Stimulated activated CD4-positive, alpha-beta T cell treated with anti-CD3 and anti-CD28 coated beads, Interleukin-2, amount 100 ng/mL, for 24 hours (primary cell): Measurements from ENCODE around the gene TNFRSF8.

Experiments
- DNase-seq, 2 donors: peaks; one replicate each; pipeline ENCODE4 v3.0.0-alpha.2; 2020

Gene TNFRSF8

GRCh38 chr1:12123172-12123571 lies 60.1 kb downstream of the TNFRSF8 start:
- DNase-seq: no peak

DNA sequence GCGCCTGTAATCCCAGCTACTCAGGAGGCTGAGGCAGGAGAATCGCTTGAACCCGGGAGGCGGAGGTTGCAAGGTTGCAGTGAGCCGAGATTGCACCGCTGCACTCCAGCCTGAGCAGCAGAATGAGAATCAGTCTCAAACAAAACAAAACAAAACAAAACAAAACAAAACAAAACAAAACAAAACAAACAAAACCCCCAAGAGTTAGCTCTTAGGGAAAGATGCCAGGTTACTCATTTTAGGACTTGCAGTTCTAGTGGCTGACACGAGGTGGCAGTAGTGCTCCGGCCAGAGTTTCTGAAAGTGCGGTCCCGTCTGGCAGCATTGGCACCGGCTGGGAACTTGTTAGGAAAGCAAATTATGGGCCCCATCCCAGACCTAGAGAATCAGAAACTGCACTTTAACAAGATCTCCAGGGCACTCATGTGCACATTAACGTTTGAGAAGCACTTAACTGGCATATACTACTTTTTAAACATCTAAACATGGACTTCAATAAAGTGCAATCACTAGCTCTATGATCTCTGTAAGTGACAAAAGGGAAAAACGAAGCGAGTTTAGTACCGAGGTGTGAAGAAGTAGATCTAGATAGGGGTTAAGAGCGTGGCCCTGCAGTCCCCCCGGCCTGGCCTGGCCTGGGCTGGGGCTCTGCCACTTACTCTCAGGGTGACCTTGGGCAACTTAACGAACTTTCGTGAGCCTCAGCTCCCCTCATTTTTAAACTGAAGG lies 61.8 kb downstream of the TNFRSF8 start:
- DNase-seq: peak; percentile 83 to 85

DNA sequence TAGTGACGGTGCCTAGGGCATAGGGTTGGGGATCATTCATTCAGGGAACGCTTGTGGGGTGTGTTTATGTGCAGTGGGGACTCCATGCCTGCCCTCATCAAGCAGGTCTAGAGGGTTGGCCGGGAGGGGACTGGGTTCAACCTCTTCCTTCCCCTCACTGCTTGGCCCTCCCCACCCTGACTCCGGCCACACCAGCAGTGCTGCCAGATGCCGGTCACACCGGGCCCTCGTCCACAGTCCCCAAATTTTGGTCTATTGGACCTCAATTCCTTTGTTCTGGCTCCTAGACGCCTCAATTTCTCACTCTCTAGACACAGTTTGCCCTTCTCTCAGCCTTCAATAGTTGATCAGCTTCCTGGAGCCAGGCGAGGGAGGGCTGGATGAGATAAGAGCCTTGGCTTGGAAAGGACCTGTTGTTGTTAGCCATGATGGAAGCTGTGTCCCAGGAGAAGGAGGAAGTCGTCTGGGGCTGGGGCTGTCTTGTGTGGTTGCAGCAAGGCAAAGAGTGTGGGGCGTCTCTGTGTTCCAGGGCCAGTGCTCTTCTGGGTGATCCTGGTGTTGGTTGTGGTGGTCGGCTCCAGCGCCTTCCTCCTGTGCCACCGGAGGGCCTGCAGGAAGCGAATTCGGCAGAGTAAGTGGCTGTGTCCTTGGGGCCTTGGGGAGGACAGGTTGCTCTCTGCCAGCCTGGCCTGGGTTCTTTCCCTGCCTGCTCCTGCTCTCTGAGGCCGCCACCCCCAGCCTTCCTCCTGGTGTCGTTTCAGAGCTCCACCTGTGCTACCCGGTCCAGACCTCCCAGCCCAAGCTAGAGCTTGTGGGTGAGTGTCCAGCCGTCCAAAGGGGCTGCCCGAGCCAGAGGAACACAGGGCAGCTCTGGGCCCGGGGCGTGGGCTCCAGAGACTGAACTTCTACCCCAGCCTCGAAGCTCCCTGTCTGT lies 62.6 kb downstream of the TNFRSF8 start:
- DNase-seq: no peak

GRCh38 chr1:12126781-12127180 lies 63.7 kb downstream of the TNFRSF8 start:
- no peak for DNase-seq

GRCh38 chr1:12127206-12127810 lies 64.2 kb downstream of the TNFRSF8 start:
- DNase-seq: peak in 1 of 2 donors; percentile 49

- DNase-seq: no peak
These were observed 65.0 kb downstream of the TNFRSF8 start for GRCh38 chr1:12128120-12128519.

DNA sequence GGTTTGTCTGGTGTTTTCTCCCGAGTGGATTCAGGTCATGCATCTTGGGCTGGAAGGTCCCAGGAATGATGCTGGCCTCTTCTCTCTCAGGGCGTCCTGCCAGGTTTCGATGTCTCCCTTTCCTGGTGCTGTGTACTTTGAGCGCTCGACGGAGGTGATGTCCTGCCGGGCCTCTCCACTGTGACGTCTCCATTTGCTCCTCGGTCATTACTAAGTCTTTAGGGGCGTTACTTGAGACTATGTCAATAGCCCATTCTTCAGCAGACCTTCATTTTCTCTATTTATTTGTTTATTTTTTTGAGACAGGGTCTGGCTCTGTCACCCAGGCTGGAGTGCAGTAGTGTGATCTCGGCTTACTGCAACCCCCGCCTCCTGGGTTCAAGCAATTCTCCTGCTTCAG lies 66.5 kb downstream of the TNFRSF8 start:
- DNase-seq: no peak

GRCh38 chr1:12130466-12131130 lies 67.5 kb downstream of the TNFRSF8 start:
- DNase-seq: no peak

DNA sequence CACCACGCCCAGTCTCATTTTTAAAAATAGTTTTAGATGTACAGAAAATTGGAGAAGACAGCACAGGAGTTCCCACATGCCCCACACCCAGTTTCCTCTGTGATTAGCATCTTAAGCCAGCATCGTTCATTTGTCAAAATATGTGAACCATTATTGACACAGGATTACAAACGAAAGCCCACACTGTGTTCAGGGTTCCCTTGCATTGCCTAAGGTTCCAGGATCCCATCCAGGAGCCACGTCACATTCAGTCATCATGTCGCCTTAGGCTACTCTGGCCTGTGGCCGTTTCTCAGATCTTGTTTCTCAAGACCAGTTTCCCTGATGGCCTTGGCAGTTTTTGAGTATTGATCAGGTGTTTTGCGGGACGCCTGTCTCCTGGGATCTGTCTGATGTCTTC lies 69.0 kb downstream of the TNFRSF8 start:
- DNase-seq: no peak

DNA sequence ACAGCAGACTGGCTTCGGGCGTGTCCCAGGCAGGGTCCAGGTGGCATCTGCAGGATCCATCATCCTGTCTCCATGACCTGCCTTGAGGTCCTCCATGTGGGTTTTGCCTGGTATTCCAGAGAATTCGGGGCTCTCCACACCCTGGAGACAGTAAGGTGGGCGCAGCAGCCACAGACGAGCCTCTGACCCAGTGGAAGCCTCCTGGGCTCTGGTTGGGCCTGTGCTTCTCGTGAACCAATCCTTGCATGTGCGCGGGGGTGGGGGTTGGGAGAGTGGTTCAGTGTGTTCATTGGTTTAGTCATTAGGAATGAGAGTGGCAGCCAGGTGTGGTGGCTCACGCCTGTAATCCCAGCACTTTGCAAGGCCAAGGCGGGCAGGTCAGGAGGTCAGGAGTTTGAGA lies 71.6 kb downstream of the TNFRSF8 start:
- DNase-seq: no peak

DNA sequence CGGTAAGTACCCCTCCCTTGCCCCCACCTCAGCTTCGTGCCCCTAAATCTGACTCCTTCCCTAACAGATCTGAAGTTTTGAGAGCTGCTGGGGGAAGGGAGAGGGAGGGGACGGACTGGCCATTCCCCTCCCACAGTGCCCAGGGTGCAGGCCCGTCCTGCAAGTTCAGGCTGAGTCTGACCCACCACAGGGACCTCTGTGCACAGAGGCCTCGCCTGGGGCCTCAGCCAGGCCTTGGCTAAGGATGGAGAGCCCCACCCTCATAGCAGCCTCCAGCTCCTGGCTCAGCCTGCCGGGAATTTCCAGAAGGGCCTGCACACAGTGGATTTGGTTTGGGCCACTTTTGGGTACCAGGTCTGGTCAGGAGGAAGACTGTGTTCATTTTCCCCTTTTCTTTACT lies 72.5 kb downstream of the TNFRSF8 start:
- no peak for DNase-seq

GRCh38 chr1:12136916-12137610 lies 74.0 kb downstream of the TNFRSF8 start:
- DNase-seq: no peak

DNA sequence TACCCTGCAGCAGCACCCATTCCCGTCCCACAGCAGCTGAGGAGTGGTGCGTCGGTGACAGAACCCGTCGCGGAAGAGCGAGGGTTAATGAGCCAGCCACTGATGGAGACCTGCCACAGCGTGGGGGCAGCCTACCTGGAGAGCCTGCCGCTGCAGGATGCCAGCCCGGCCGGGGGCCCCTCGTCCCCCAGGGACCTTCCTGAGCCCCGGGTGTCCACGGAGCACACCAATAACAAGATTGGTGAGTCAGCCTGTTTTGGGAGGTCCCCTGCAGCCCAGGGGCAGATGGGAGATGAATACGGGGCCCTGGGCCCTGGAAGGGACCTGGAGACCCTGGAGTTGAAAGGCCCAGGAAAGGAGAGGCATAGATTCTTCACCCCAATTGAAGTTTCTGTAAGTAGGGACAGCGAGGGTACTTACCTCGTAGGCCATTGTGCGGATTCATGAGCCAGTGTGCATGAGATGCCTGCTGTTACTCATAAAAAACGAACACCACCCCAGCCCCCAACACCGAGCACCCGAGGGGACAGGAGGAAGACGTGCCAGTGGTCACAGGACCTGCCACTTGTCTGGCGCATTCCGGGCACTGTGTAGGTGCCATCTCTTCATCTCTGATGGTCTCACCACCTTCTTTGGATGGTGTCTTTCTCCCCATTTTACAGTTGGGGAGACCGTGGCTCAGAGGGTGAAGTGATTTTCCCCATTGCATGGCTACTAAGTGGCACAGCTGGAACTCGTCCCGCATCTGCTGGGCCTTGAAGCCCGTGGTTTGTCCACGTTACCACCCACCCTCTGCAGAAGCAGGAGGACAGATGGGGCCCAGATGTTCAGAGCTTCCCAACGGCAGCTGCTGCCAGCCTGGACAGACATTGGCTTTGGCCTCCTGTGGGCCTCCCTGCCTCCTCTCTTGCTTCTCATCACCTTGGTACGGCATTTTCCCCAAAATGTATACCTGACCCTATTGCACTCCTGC lies 75.4 kb downstream of the TNFRSF8 start:
- no peak for DNase-seq

- no peak for DNase-seq
These were observed 76.9 kb downstream of the TNFRSF8 start for GRCh38 chr1:12140016-12140415.

DNA sequence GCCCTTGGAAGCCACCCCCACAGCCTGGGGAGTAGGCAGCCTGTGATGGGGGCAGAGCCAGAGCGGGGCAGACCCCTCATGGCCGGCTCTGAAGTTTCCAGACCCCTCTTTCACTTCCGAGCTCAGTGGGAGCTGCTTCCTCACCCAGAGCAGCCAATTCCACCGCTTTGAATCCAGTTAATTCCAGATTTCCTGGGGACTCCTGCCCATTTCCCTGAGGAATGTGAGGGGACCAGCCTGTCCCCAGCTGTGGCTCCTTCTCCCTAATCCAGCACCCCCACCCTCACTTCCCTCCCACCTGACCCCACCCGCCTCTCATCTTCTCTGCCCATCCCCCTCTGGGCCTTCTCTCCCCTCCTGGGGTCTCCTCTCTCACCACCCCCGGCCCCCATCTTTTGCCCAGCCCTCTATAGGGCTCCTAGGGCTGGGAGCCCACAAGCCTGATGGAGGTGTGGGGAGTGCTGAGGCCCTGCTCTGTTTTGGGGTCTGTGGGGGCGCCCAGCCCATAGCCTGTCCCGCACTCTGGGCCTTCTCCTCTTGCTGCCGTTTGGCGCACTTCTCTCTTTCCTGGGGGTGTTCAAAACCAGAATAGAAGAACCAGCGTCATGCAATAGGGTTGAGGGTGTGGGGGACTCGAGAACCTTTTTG lies 77.5 kb downstream of the TNFRSF8 start:
- DNase-seq: no peak

DNA sequence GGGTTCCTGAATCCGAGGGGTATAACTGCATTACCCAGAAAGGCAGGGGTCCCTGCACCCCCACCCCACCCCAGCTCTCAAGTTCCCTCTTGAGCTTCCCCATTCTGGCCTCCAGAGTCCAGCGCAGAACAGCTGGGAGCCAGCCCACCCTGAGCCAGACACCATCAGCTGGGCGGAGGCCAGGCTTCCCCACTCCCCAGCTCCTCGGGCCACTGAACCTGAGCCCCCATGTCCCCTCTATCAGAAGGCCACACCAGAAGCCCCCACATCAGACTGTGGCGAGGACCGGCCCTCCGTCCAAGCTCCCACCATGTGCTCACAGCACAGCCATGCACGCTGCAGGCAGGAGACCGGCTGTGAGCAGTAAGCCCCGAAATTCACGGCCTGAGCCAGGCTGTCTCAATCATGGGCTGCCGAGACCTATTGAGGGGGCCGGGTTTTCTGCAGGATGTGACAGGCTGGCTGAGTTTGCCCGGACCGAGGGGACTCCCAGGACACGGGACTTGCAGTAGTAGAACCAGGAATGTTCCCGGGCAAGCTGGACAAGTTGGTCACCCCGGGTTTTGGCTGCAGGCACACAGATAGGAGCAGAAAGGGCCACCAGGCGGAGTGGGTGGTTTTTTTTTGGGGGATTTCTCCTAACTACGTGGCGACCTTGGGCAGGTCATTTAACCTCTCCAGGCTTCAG lies 78.2 kb downstream of the TNFRSF8 start:
- DNase-seq: no peak

- DNase-seq: no peak
These were observed 79.2 kb downstream of the TNFRSF8 start for GRCh38 chr1:12142141-12142823.

DNA sequence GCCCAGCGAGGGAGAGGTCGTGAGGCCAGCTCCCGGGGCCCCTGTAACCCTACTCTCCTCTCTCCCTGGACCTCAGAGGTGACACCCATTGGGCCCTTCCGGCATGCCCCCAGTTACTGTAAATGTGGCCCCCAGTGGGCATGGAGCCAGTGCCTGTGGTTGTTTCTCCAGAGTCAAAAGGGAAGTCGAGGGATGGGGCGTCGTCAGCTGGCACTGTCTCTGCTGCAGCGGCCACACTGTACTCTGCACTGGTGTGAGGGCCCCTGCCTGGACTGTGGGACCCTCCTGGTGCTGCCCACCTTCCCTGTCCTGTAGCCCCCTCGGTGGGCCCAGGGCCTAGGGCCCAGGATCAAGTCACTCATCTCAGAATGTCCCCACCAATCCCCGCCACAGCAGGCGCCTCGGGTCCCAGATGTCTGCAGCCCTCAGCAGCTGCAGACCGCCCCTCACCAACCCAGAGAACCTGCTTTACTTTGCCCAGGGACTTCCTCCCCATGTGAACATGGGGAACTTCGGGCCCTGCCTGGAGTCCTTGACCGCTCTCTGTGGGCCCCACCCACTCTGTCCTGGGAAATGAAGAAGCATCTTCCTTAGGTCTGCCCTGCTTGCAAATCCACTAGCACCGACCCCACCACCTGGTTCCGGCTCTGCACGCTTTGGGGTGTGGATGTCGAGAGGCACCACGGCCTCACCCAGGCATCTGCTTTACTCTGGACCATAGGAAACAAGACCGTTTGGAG lies 80.0 kb downstream of the TNFRSF8 start:
- DNase-seq: no peak
